HEK293T (cell line): ENCODE measurements around the gene LRP1B.

Source experiments
- BHLHE40 ChIP-seq: fragments of 450-650 bp; IDR thresholded peaks from 2 replicates; pipeline ENCODE4 v1.6.1; 2016; ENCODE audit warnings: mild to moderate bottlenecking, moderate library complexity, borderline replicate concordance
- CTBP1 ChIP-seq: fragments of 450-650 bp; IDR thresholded peaks from 2 replicates; pipeline ENCODE4 v1.6.1; 2016; ENCODE audit warnings: borderline replicate concordance
- ELF4 ChIP-seq: fragments of 450-650 bp; IDR thresholded peaks from 2 replicates; pipeline ENCODE4 v1.6.1; 2017; ENCODE audit warnings: antibody characterized with exemption
- FOXK2 ChIP-seq: fragments of 450-650 bp; IDR thresholded peaks from 2 replicates; pipeline ENCODE4 v1.6.1; 2016; ENCODE audit warnings: mild to moderate bottlenecking
- SP1 ChIP-seq: fragments of 450-650 bp; IDR thresholded peaks from 2 replicates; pipeline ENCODE4 v1.6.1; 2017
- SUZ12 ChIP-seq: fragments of 450-650 bp; IDR thresholded peaks from 2 replicates; pipeline ENCODE4 v1.6.1; 2016; ENCODE audit warnings: mild to moderate bottlenecking
- TARDBP ChIP-seq: fragments of 450-650 bp; IDR thresholded peaks from 2 replicates; pipeline ENCODE4 v1.6.1; 2016
- TF ChIP-seq, protein P1 (sequence below): fragments of 450-650 bp; IDR thresholded peaks from 2 replicates; pipeline ENCODE4 v1.6.1; 2016

DNA sequence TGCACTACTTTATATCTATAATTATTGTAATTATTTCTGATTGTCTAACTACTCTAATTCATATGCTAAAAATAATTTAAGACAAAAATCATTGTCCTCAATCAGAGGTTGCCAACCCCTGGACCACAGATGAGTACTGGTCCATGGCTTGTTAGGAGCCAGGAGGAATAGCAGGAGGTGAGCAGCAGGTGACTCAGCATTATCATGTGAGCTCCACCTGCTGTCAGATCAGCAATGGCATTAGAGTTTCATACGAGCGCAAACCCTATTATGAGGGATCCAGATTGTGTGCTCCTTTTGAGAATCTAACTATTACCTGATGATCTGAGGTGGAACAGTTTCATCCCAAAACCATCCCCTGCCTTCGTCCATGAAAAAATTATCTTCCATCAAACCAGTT, 1434.4 kb downstream of the LRP1B start:
- no peak for TF ChIP-seq SUZ12
- TF ChIP-seq, protein P1, sequence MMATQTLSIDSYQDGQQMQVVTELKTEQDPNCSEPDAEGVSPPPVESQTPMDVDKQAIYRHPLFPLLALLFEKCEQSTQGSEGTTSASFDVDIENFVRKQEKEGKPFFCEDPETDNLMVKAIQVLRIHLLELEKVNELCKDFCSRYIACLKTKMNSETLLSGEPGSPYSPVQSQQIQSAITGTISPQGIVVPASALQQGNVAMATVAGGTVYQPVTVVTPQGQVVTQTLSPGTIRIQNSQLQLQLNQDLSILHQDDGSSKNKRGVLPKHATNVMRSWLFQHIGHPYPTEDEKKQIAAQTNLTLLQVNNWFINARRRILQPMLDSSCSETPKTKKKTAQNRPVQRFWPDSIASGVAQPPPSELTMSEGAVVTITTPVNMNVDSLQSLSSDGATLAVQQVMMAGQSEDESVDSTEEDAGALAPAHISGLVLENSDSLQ, result no peak
- TF ChIP-seq BHLHE40, result no peak
- no peak for TF ChIP-seq SP1
- no peak for TF ChIP-seq TARDBP
- TF ChIP-seq ELF4, result no peak
- no peak for TF ChIP-seq CTBP1
- no peak for TF ChIP-seq FOXK2
